ENCODE results near the gene SRGAP3.
A peak's percentile ranks its signal among the peaks of the same experiment; 100 is the strongest.

SRGAP3 gene

DNA sequence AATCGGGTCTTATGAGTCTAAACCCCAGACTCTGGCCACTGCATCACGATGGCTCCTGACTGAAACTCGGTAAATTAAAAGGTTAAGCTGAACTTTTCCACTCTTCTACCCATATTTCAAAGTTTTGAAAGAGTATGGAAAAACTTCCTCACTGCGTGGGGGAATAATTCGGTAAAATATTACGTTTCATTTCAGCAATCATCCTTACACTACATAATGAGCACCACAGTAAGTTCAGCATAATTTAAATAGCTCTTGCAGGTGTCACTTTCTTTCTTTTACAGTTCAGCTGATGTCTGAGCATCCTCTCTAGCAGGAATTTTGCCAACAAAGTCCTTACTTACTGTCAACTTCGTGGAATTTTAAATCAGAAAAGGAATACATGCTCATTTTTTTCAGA lies 17.5 kb downstream of the SRGAP3 start:
- H3K27ac ChIP-seq, result no peak overlapping the region
- TF ChIP-seq, protein P1, sequence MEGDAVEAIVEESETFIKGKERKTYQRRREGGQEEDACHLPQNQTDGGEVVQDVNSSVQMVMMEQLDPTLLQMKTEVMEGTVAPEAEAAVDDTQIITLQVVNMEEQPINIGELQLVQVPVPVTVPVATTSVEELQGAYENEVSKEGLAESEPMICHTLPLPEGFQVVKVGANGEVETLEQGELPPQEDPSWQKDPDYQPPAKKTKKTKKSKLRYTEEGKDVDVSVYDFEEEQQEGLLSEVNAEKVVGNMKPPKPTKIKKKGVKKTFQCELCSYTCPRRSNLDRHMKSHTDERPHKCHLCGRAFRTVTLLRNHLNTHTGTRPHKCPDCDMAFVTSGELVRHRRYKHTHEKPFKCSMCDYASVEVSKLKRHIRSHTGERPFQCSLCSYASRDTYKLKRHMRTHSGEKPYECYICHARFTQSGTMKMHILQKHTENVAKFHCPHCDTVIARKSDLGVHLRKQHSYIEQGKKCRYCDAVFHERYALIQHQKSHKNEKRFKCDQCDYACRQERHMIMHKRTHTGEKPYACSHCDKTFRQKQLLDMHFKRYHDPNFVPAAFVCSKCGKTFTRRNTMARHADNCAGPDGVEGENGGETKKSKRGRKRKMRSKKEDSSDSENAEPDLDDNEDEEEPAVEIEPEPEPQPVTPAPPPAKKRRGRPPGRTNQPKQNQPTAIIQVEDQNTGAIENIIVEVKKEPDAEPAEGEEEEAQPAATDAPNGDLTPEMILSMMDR (conservative IDR thresholded peaks at IDR 0.05), result no peak

DNA sequence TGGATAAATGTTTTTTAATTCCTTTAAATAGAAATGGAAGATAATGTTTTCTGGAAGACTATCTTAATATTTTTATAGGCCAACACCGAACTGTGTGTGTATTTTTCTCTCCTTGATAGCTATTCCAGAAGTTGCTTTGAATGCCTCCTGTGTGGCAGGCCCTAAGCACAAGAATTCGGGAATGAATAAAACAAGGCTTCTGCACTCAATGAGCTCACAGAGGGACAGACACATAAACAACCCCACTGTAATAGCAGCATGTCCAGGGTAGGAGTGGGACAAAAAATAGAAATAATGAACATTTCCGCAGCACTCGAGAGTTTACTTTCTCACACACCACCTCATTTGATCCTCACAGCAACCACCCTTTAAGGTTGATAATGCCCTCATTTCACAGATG lies 18.0 kb downstream of the SRGAP3 start:
- TF ChIP-seq, protein P1 (conservative IDR thresholded peaks at IDR 0.05), result no peak
- no peak overlapping the region for H3K27ac ChIP-seq

DNA sequence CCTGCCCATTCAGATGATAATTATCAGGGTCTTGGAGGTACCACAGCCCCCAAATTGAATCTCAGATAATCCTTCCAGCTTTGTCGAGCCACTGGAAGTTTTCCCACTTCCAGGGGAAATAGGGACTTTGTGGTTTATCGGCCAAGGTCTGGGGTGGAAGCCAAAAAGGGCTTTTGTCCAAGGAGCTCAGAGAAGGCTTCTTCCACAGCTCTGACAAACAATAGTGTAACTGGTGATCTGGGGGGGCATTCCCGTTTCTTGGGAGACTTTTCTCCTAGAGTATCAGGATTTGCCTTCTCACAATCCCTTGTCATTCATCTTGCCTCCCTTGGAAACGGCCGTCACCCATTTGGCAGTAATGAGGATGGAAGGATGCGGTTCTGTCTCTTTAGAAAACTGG lies 18.4 kb downstream of the SRGAP3 start:
- no peak overlapping the region for H3K27ac ChIP-seq
- TF ChIP-seq, protein P1 (conservative IDR thresholded peaks at IDR 0.05), result no peak

DNA sequence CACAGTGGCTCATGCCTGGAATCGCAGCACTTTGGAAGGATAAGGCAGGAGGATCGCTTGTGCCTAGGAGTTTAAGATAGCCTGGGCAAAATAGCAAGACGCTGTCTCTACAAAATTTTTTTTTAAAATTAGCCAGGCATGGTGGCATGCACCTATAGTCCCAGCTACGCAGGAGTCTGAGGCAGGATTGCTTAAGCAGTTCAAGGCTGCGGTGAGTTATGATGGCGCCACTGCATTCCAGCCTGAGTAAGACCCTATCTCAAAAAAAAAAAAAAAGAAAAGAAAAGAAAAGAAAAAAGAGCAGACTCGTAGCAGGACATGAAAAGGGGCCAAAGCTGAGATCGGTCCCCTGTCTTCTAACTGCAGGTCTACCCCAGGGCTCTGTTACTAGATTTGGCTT lies 18.9 kb downstream of the SRGAP3 start:
- TF ChIP-seq, protein P1 (conservative IDR thresholded peaks at IDR 0.05), result no peak

DNA sequence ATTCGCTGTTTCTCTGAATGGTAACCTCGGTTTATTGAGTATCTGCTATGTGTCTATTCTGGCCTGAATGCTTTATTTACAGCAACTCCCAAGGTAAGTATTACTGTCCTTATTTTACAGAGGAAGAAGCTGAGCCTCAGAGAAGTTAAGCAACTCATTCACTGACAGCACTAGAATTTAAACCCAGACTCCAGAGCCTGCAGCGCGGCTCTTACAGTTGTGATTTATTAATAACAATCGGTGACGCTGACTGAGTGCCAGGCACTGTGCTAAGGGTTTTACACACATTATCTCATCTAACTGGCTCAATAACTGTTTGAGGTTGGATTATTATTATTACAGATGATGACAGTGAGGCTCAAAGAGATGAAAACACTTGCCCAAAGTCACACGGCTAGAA lies 19.6 kb downstream of the SRGAP3 start:
- 0 out of 2 replicates have a peak overlapping the region, but pooled peaks have one; percentile 34 for H3K27ac ChIP-seq
- TF ChIP-seq, protein P1 (conservative IDR thresholded peaks at IDR 0.05), result no peak

More for the DNA sequence above, 18.9 kb downstream of the SRGAP3 start:
- H3K27ac ChIP-seq, result no peak overlapping the region

DNA sequence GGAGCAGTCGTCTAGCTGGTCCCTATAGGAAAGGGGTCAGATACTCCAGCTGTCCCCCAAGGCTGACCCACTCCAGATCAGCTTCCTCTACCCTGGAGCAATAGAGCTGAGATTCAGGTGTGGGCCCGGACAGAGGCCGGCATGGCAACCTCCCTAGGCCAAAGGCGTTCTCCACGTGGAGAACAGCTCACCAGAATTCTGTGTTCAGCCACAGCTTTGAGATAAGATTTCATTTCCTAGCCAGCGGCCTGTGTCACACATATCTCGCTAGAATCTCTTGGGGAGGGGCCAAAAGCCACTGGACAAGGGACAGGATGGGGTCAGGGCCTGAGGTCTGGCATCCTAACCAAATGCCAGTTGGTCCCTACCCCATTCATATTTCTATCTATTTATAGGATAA lies 20.1 kb downstream of the SRGAP3 start:
- peak overlapping the region; percentile 34; the same call in 1 of the 2 replicates for H3K27ac ChIP-seq
- TF ChIP-seq, protein P1 (conservative IDR thresholded peaks at IDR 0.05), result no peak

DNA sequence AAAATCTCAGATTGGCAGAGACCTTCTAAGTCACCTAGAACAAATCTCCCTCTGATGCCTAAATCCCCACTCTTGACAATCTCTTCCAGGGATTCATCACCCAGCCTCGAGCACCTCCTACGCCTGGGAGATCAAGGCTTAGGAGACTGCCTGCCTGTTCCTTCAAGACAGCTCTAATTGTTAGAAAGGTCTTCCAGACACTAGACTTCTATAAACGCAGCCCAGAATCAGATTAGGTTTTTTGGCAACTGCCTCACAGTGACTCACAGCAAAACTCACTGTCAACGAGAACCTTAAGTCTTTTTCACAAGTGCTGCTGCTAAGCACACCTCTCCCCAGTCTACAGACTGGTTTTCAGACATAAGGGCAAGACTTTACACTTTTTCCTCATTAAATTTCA lies 23.1 kb downstream of the SRGAP3 start:
- TF ChIP-seq, protein P1 (conservative IDR thresholded peaks at IDR 0.05), result no peak
- peak overlapping the region; percentile 41 for H3K27ac ChIP-seq

Data from VCaP (cell line).